Measurements from ENCODE around the gene MRPS7. TPM values are rescaled to one million over a fixed set of nuclear protein-coding genes. Genes with fewer than 3 reads are reported as not detected.

MRPS7 gene
- total RNA-seq, 6 experiments from 2014 or later: 58.2 to 64.7 (median 60.2) TPM

DNA sequence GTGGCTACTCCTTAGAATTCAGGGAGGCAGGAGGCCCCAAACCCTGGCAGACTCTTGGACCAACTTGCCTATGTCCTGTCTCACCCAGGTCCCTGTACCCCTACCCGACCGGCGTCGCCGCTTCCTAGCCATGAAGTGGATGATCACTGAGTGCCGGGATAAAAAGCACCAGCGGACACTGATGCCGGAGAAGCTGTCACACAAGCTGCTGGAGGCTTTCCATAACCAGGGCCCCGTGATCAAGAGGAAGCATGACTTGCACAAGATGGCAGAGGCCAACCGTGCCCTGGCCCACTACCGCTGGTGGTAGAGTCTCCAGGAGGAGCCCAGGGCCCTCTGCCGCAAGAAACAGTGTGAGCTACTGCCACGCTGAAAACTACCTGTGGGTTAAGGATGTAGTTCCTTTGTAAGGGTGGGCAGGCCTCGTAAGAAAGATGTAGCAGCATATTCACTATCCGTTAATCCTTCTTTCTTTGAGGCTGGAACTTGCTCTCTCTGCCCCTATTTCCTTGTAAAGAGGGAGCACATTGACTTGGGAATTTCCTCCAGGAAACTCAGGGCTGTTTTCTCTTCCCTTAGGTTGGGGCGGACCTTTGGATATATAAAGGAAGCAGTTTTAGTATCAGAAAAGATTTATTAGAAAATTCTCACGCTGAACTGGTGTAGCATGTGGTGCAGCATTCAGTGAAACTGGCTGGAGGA is 4.1 kb downstream of the MRPS7 start:
- Mint-ChIP-seq H3K4me3 (no peak overlapping the region), H3K27ac (no peak overlapping the region), H3K4me1 (ENCODE audit: low read depth) (peaks cover 26% of the 10 kb centered on the region), H3K36me3 (ENCODE audit: low read depth) (peaks cover 13% of the 10 kb centered on the region), H3K27me3 (ENCODE audit: insufficient read depth) (no peaks in the 10 kb centered on the region; the same call in 1 of the 2 replicates), H3K9me3 (no peaks in the 10 kb centered on the region)
- TF ChIP-seq CTCF (IDR thresholded peaks at IDR 0.05): no peak
- DNase-seq: no peak

DNA sequence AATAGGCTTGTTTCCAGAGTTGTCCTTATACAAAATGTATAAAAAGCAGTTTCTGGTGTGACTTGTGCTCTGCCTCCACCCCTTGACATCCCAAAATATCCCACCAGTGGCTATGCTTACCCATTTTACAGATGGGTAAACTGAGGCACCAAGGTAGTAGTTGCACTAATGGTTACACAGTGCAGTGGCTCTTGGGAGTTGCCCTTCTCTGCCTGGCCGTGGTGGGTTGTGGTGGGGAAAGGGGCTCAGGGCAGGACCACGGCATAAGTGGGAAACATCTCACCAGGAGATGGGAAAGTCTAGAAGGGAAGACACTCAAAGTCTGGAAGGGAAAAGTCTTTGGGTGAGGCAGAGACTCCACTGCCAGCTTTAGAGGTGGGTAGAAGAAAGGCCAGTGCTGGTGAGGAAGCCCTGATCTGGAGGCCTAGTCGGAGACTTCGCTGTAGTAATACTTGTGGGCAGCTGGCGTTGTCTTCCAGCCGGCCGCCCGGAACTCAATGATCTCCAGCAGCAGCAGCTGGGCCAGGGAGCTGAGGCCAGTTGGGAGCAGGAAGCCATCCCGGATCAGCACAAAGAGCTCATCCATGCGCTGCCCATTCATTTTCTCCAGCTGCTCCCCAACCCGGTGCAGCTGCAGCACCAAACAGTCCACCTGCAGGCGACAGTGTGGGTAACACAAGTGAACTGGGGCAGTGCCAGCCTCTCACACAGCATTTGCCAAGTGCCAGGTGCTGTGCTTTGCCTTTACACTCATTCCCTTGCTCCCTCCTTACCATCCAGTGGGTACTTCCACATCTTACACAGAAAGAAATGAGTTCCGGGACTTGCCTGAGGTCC is 4.9 kb downstream of the MRPS7 start:
- TF ChIP-seq CTCF (IDR thresholded peaks at IDR 0.05): no peak
- no peaks in the 10 kb centered on the region for H3K27me3 Mint-ChIP-seq (ENCODE audit: insufficient read depth)
- no peak overlapping the region for H3K4me3 Mint-ChIP-seq
- H3K9me3 Mint-ChIP-seq: no peaks in the 10 kb centered on the region
- no peak overlapping the region for H3K27ac Mint-ChIP-seq
- no peak for DNase-seq
- peaks cover 25% of the 10 kb centered on the region for H3K4me1 Mint-ChIP-seq (ENCODE audit: low read depth)
- peaks cover 13% of the 10 kb centered on the region for H3K36me3 Mint-ChIP-seq (ENCODE audit: low read depth)

- Mint-ChIP-seq H3K36me3 (ENCODE audit: low read depth) (peaks cover 12% of the 10 kb centered on the region), H3K27ac (no peak overlapping the region), H3K4me3 (no peak overlapping the region), H3K4me1 (ENCODE audit: low read depth) (peaks cover 29% of the 10 kb centered on the region), H3K27me3 (ENCODE audit: insufficient read depth) (no peaks in the 10 kb centered on the region), H3K9me3 (no peaks in the 10 kb centered on the region)
- DNase-seq: no peak
- TF ChIP-seq CTCF (IDR thresholded peaks at IDR 0.05): no peak
Measured at GRCh38 chr17:75267153-75267410, 5.4 kb downstream of the MRPS7 start.

GRCh38 chr17:75267411-75268232 is 5.9 kb downstream of the MRPS7 start:
- peak; percentile 21; the same call in 1 of the 2 replicates for TF ChIP-seq CTCF (IDR thresholded peaks at IDR 0.05)
- Mint-ChIP-seq H3K4me1 (ENCODE audit: low read depth) (peaks cover 27% of the 10 kb centered on the region), H3K36me3 (ENCODE audit: low read depth) (peaks cover 7% of the 10 kb centered on the region; the same call in 1 of the 2 replicates), H3K27ac (no peak overlapping the region), H3K9me3 (no peaks in the 10 kb centered on the region), H3K27me3 (ENCODE audit: insufficient read depth) (no peaks in the 10 kb centered on the region), H3K4me3 (no peak overlapping the region)
- no peak for DNase-seq

GRCh38 chr17:75269844-75270217 is 8.2 kb downstream of the MRPS7 start:
- H3K9me3 Mint-ChIP-seq: no peaks in the 10 kb centered on the region
- no peak for TF ChIP-seq CTCF (IDR thresholded peaks at IDR 0.05)
- peak overlapping the region; percentile 83 for H3K4me3 Mint-ChIP-seq
- no peaks in the 10 kb centered on the region for H3K27me3 Mint-ChIP-seq (ENCODE audit: insufficient read depth)
- peaks cover 40% of the 10 kb centered on the region for H3K4me1 Mint-ChIP-seq (ENCODE audit: low read depth)
- peak overlapping the region; percentile 62 for H3K27ac Mint-ChIP-seq
- 0 out of 2 replicates have a peak, but pooled peaks cover 6% of the 10 kb centered on the region for H3K36me3 Mint-ChIP-seq (ENCODE audit: low read depth)
- DNase-seq: no peak

All from HFFc6 (cell line).